GM18517 (cell line): ENCODE data around the gene DIPK2B.

Source experiments
- ATAC-seq: cut with Tn5 transposase; IDR thresholded peaks from one replicate; pipeline ENCODE4 v1.9.1; 2021; ENCODE audit warnings: mild to moderate bottlenecking, moderate library complexity; ENCODE audit not compliant: unreplicated experiment

The DIPK2B gene

DNA sequence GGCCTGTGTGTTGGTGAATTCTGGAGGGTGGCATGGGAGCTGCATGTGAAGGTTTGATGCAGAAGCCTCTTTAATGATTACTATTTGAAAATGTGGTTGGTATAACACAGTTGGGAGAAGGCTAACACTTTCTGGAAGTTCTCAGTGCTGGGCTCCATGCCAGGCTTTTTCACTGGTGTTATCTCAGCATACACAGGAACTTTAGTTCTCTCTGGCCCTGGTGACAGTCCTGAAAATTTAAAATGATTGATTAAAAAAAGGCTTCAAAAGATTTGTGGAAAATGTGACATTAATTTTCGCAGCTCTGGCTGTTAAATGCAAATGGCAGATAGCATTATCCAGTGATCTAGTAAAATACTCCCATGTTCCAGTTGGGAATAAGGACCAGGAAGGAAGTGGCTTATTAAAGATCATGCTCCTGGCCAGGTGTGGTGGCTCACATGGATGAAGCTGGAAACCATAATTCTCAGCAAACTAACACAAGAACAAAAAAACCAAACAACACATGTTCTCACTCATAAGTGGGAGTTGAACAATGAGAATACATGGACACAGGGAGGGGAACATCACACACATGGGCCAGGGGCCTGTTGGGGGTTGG lies 36.6 kb downstream of the DIPK2B start:
- no peak for ATAC-seq

- ATAC-seq, result no peak
Observed at GRCh38 chrX:45157647-45158046, 43.0 kb downstream of the DIPK2B start.

GRCh38 chrX:45154462-45154861 lies 46.2 kb downstream of the DIPK2B start:
- no peak for ATAC-seq

- no peak for ATAC-seq
Observed at GRCh38 chrX:45154033-45154360, 46.7 kb downstream of the DIPK2B start.
